ENCODE measurements around the gene PPP2R5D.

Gene PPP2R5D

DNA sequence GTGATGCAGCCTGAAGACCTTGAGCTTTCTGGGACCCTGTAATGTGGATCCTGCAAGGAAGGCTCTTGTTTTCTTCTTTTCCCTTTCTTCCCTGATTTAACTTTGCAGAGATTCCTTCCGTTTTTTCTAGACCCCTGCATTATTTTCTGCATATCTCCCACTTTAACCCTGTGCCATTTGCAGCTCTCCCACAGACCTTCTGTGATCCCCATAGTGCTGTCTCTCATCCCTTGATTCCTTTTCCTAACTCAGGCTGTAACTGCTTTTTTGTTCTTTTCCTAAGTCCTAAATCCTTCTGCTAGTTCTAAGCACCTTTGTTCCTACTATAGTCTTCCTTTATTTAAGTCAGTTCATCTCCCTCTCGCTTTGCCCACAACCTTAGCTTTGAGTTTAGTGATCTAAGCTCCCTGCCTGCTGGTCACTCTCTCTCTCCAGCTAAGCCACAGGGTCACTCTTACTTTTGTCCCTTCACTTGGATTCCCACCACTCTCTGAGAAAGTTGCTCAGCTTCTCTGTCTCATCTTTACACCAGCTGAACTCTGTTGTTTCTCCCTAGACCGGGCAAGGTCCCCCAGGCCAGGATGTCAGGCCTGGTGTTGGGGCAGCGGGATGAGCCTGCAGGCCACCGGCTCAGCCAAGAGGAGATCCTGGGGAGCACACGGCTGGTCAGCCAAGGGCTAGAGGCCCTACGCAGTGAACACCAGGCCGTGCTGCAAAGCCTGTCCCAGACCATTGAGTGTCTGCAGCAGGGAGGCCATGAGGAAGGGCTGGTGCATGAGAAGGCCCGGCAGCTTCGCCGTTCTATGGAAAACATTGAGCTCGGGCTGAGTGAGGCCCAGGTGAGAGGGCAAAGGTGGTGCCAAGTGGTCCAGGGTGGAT, 76.6 kb downstream of the PPP2R5D start:
- TF ChIP-seq EGR1 (IDR thresholded peaks at IDR 0.05) (no peak), NFIC (IDR thresholded peaks at IDR 0.05) (no peak), TCF12 (IDR thresholded peaks at IDR 0.05; ENCODE audit: low read depth) (no peak), EP300 (IDR thresholded peaks at IDR 0.05; ENCODE audit: borderline replicate concordance) (no peak), YY1 (IDR thresholded peaks at IDR 0.05; ENCODE audit: low read depth) (no peak)
- TF ChIP-seq, protein P1, sequence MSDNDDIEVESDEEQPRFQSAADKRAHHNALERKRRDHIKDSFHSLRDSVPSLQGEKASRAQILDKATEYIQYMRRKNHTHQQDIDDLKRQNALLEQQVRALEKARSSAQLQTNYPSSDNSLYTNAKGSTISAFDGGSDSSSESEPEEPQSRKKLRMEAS (IDR thresholded peaks at IDR 0.05), result no peak

DNA sequence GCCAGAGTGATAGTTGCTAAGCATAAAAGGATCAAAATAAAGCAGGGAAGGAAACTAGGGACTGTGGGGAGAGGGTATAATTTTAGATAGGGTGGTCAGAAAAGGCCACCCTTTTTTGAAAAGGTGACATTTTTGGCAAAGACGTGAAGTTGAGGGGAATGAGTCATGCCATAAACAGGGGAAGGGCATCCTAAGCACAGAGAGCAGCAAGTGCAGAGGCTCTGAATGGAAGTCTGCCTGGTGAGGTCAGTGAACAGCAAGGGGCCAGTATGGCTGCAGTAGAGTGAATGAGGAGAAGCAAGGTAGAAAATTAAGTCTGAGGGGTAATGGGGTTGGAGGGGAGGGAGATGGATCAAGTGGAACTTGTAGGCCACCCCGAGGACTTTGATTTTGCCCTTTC, 77.5 kb downstream of the PPP2R5D start:
- TF ChIP-seq CREB1 (IDR thresholded peaks at IDR 0.05; ENCODE audit: low read depth), result no peak
- TF ChIP-seq, protein P1 (IDR thresholded peaks at IDR 0.05), result no peak
- TF ChIP-seq YY1 (IDR thresholded peaks at IDR 0.05; ENCODE audit: low read depth), result no peak
- no peak for TF ChIP-seq EP300 (IDR thresholded peaks at IDR 0.05; ENCODE audit: borderline replicate concordance)
